Measurements from ENCODE around the gene UGGT1. TPM values are rescaled to one million over a fixed set of nuclear protein-coding genes. Genes with fewer than 3 reads are reported as not detected.

The UGGT1 gene
- total and polyA plus RNA-seq, 2 experiments from 2014 or later = 11.5 to 65.0 TPM

GRCh38 chr2:128162266-128162665 lies 71.3 kb downstream of the UGGT1 start:
- Histone ChIP-seq H3K36me3 (ENCODE audit: insufficient read depth) (peaks cover 38% of the 10 kb centered on the region), H3K79me2 (replicated peaks; ENCODE audit: insufficient read depth) (no peaks in the 10 kb centered on the region), H3K9me2 (ENCODE audit: insufficient read depth) (no peaks in the 10 kb centered on the region), H2AFZ (no peak overlapping the region), H3K27ac (ENCODE audit: low read depth) (no peak overlapping the region), H3F3A (replicated peaks; ENCODE audit: low read depth) (no peaks in the 10 kb centered on the region), H3K4me2 (no peak overlapping the region), H3K27me3 (ENCODE audit: insufficient read depth) (no peaks in the 10 kb centered on the region), H3K4me1 (ENCODE audit: insufficient read depth) (no peaks in the 10 kb centered on the region), H3K4me3 (no peak overlapping the region), H4K20me1 (replicated peaks; ENCODE audit: insufficient read depth) (peaks cover 11% of the 10 kb centered on the region; the same call in 1 of the 2 replicates)
- H3K4me3 Mint-ChIP-seq = no peak overlapping the region
- DNase-seq (ENCODE audit: low spot score) (no peak), ATAC-seq (no peak)
- H3K9me3 Mint-ChIP-seq = no peaks in the 10 kb centered on the region
- H3K4me1 Mint-ChIP-seq = no peaks in the 10 kb centered on the region
- H3K27ac Mint-ChIP-seq = no peak overlapping the region
- H3K36me3 Mint-ChIP-seq (ENCODE audit: low read depth) = peaks cover 42% of the 10 kb centered on the region
- TF ChIP-seq CTCF (conservative IDR thresholded peaks at IDR 0.05; ENCODE audit: low read depth in 2 of 2) (no peak), EZH2phosphoT487 (IDR thresholded peaks at IDR 0.05; ENCODE audit: unreplicated experiment) (no peak), JUNB (IDR thresholded peaks at IDR 0.05; ENCODE audit: unreplicated experiment) (no peak)
- no peaks in the 10 kb centered on the region for H3K27me3 Mint-ChIP-seq (ENCODE audit: insufficient read depth, low read depth, poor library complexity)

- Histone ChIP-seq H3K4me2 (no peak overlapping the region), H3K27ac (ENCODE audit: low read depth) (no peak overlapping the region), H2AFZ (no peak overlapping the region), H3K4me3 (no peak overlapping the region), H3K9me2 (ENCODE audit: insufficient read depth) (no peaks in the 10 kb centered on the region), H3K79me2 (replicated peaks; ENCODE audit: insufficient read depth) (no peaks in the 10 kb centered on the region), H3K27me3 (ENCODE audit: insufficient read depth) (no peaks in the 10 kb centered on the region), H3K4me1 (ENCODE audit: insufficient read depth) (no peaks in the 10 kb centered on the region), H3F3A (replicated peaks; ENCODE audit: low read depth) (no peaks in the 10 kb centered on the region), H4K20me1 (replicated peaks; ENCODE audit: insufficient read depth) (peaks cover 6% of the 10 kb centered on the region; the same call in 1 of the 2 replicates), H3K36me3 (ENCODE audit: insufficient read depth) (peaks cover 44% of the 10 kb centered on the region)
- TF ChIP-seq EZH2phosphoT487 (IDR thresholded peaks at IDR 0.05; ENCODE audit: unreplicated experiment) = no peak
- TF ChIP-seq ZNF114 (CRISPR knock-in tag; IDR thresholded peaks at IDR 0.05) = no peak
- peaks cover 42% of the 10 kb centered on the region for H3K36me3 Mint-ChIP-seq (ENCODE audit: low read depth)
- peaks cover 12% of the 10 kb centered on the region; the same call in 2 of the 3 replicates for H3K4me1 Mint-ChIP-seq
- no peaks in the 10 kb centered on the region for H3K9me3 Mint-ChIP-seq
- no peak for DNase-seq (ENCODE audit: low spot score)
- no peaks in the 10 kb centered on the region for H3K27me3 Mint-ChIP-seq (ENCODE audit: insufficient read depth, low read depth, poor library complexity)
- ATAC-seq = no peak
- no peak overlapping the region for H3K4me3 Mint-ChIP-seq
- H3K27ac Mint-ChIP-seq = no peak overlapping the region
Observed at GRCh38 chr2:128164311-128164710, 73.3 kb downstream of the UGGT1 start.

GRCh38 chr2:128166746-128167353 lies 75.8 kb downstream of the UGGT1 start:
- Histone ChIP-seq H3K4me3 (no peak overlapping the region), H3K9me2 (ENCODE audit: insufficient read depth) (no peaks in the 10 kb centered on the region), H2AFZ (no peak overlapping the region), H3K4me1 (ENCODE audit: insufficient read depth) (no peaks in the 10 kb centered on the region), H3K27ac (ENCODE audit: low read depth) (no peak overlapping the region), H3K27me3 (ENCODE audit: insufficient read depth) (no peaks in the 10 kb centered on the region), H3K4me2 (no peak overlapping the region), H3K36me3 (ENCODE audit: insufficient read depth) (peaks cover 38% of the 10 kb centered on the region), H3F3A (replicated peaks; ENCODE audit: low read depth) (0 out of 2 replicates have a peak, but pooled peaks cover 2% of the 10 kb centered on the region), H4K20me1 (replicated peaks; ENCODE audit: insufficient read depth) (no peaks in the 10 kb centered on the region), H3K79me2 (replicated peaks; ENCODE audit: insufficient read depth) (no peaks in the 10 kb centered on the region)
- Mint-ChIP-seq H3K4me3 (no peak overlapping the region), H3K36me3 (ENCODE audit: low read depth) (peaks cover 42% of the 10 kb centered on the region), H3K4me1 (peaks cover 12% of the 10 kb centered on the region; the same call in 2 of the 3 replicates), H3K9me3 (no peaks in the 10 kb centered on the region), H3K27me3 (ENCODE audit: insufficient read depth, low read depth, poor library complexity) (no peaks in the 10 kb centered on the region), H3K27ac (no peak overlapping the region)
- ATAC-seq (no peak), DNase-seq (ENCODE audit: low spot score) (no peak)
- TF ChIP-seq EZH2 (IDR thresholded peaks at IDR 0.05; ENCODE audit: low read depth, unreplicated experiment) (no peak), STAT1 (IDR thresholded peaks at IDR 0.05; ENCODE audit: unreplicated experiment) (no peak), ZNF462 (CRISPR knock-in tag; IDR thresholded peaks at IDR 0.05) (no peak), POLR2AphosphoS5 (IDR thresholded peaks at IDR 0.05; ENCODE audit: low read depth) (no peak)
